ENCODE measurements around the gene AATK. TPM values are rescaled to one million over a fixed set of nuclear protein-coding genes. Genes with fewer than 3 reads are reported as not detected.

Gene AATK
- total RNA-seq, 2 experiments from 2014 or later: 0.25 to 0.31 TPM

DNA sequence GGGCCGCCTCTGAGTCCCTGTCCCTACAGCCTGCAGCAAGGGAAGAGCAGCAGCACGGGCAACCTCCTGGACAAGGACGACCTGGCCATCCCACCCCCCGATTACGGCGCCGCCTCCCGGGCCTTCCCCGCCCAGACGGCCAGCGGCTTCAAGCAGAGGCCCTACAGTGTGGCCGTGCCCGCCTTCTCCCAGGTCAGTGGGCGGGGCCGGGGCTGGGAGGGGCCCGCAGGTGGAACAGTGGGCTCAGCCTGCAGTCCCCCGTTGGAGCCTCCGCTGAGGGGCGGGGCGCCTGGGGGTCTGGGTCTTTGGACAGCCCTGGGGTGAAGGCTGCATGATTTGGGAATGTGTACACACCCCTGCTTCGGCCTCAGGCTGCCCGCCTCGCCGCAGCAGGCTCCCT is 59.3 kb downstream of the AATK start:
- Mint-ChIP-seq H3K27me3 (no peaks in the 10 kb centered on the region), H3K36me3 (ENCODE audit: low read depth) (no peaks in the 10 kb centered on the region), H3K4me1 (no peaks in the 10 kb centered on the region), H3K27ac (no peak overlapping the region), H3K4me3 (no peak overlapping the region), H3K9me3 (no peaks in the 10 kb centered on the region)
- ChIA-PET POLR2A (no interaction called here), CTCF (no interaction called here)
- no peak for DNase-seq

DNA sequence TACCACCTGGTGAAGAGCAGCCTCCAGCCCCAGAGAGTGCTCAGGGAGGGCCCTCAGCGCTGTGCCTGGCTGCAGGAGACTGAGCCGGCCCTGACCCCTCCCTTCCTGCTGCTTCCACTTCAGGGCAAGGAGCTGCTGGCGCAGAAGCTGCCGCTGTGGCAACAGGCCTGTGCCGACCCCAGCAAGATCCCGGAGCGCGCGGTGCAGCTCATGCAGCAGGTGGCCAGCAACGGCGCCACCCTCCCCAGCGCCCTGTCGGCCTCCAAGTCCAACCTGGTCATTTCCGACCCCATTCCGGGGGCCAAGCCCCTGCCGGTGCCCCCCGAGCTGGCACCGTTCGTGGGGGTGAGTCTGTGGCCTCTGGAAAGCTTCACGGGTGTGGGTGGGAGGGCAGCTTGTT is 62.6 kb downstream of the AATK start:
- Mint-ChIP-seq H3K36me3 (ENCODE audit: low read depth) (no peaks in the 10 kb centered on the region), H3K27ac (no peak overlapping the region), H3K4me3 (no peak overlapping the region), H3K4me1 (no peaks in the 10 kb centered on the region), H3K27me3 (no peaks in the 10 kb centered on the region), H3K9me3 (no peaks in the 10 kb centered on the region)
- ChIA-PET POLR2A (no interaction called here), CTCF (interaction anchor here (0.9 to 4.6 kb wide), 5 partner anchors 10 to 115 kb away, joined by 3 to 20 read pairs (median 9); partner anchors contain the start of gene CHMP6)
- DNase-seq: no peak

DNA sequence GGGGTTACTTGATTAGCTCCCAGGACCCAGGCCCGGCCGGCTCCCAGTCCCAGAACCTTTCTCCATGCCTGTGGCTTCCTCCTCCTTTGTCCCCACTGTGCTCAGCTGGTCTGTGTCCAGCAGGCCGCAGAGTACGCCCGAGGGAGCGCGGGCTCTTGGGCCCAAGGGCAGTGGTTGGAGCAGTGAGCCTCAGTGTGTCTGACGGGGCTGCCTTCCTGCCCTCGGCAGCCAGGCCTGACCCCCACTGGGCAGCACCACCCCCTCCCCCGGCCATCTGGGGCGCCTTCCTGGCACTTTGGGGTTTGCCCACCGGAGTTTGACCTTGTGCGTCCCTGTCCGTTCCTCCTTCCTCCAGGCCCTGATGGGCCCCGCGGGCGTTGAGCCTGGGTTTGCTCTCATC is 63.2 kb downstream of the AATK start:
- no peak overlapping the region for H3K4me3 Mint-ChIP-seq
- ChIA-PET POLR2A (no interaction called here), CTCF (interaction anchor here (1.6 to 4.6 kb wide), 5 partner anchors 11 to 114 kb away, joined by 7 to 20 read pairs (median 9); partner anchors contain the start of gene CHMP6)
- no peaks in the 10 kb centered on the region for H3K27me3 Mint-ChIP-seq
- H3K9me3 Mint-ChIP-seq: no peaks in the 10 kb centered on the region
- H3K4me1 Mint-ChIP-seq: no peaks in the 10 kb centered on the region
- no peaks in the 10 kb centered on the region for H3K36me3 Mint-ChIP-seq (ENCODE audit: low read depth)
- H3K27ac Mint-ChIP-seq: no peak overlapping the region
- DNase-seq: no peak

DNA sequence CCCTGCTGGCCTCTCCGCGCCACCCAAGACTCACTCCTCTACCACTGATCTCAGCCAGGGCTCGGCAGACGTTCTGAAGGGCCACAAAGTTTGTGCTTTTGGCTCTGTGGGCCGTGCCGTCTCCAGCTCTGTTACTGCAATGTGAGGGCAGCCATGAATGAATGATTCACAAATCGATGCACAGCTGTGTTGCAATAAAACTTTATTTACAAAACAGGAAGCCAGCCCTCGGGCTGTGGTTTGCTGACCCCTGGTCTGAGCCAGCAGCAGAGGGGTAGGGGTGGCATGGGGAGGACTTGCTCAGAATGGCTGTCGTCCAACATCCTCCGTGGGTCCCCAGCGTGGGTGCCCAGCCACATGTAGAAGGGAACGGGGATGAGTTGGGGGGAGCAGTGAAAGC is 63.7 kb downstream of the AATK start:
- POLR2A ChIA-PET: no interaction called here
- no peaks in the 10 kb centered on the region for H3K27me3 Mint-ChIP-seq
- no peak for DNase-seq
- no peak overlapping the region for H3K4me3 Mint-ChIP-seq
- no peaks in the 10 kb centered on the region for H3K36me3 Mint-ChIP-seq (ENCODE audit: low read depth)
- no peak overlapping the region for H3K27ac Mint-ChIP-seq
- no peaks in the 10 kb centered on the region for H3K4me1 Mint-ChIP-seq
- CTCF ChIA-PET: interaction anchor here (0.5 to 4.6 kb wide), 10 partner anchors 9 to 114 kb away, joined by 3 to 20 read pairs (median 6); partner anchors contain the start of gene CHMP6
- H3K9me3 Mint-ChIP-seq: no peaks in the 10 kb centered on the region

DNA sequence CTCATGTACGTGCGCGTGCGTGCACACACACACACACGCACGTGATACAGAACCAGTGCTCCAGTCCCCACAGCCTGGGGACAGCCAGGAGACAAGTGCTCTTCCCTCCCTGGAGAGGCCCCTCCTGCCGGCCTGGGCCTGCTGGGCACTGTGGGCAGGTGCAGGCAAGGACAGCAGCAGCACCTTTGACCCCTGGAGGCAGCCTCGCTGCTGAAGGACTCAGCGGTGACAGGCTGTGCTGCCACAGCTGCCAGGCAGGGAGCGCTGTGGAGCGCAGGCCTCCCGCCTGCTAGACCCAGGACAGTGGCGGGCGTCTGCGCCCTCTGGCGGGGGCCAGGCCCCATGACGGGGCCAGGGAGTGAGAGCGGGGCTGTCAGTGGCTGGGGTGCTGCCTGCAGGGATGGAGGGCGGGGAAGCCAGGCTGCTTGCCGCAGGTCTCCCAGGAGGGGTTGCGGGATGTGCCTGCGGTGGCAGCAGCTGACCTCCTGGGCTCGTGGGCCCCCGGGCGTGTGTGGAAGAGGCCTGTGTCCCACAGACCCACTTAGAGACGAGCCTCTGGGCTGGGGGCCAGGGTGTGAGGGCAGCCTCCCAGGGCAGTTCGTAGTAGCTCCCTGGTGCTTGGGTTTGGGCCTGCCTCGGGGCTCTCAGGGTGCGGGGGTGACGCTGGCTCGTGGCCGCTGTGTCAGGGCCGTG is 64.3 kb downstream of the AATK start:
- DNase-seq: peak; percentile 89
- no peaks in the 10 kb centered on the region for H3K36me3 Mint-ChIP-seq (ENCODE audit: low read depth)
- no peaks in the 10 kb centered on the region for H3K9me3 Mint-ChIP-seq
- no peak overlapping the region for H3K27ac Mint-ChIP-seq
- POLR2A ChIA-PET: no interaction called here
- CTCF ChIA-PET: interaction anchor here (0.5 to 4.6 kb wide), 14 partner anchors 9 to 113 kb away, joined by 3 to 20 read pairs (median 4); partner anchors contain the start of gene CHMP6
- peaks cover under 1% of the 10 kb centered on the region for H3K4me1 Mint-ChIP-seq
- no peak overlapping the region for H3K4me3 Mint-ChIP-seq
- H3K27me3 Mint-ChIP-seq: no peaks in the 10 kb centered on the region

DNA sequence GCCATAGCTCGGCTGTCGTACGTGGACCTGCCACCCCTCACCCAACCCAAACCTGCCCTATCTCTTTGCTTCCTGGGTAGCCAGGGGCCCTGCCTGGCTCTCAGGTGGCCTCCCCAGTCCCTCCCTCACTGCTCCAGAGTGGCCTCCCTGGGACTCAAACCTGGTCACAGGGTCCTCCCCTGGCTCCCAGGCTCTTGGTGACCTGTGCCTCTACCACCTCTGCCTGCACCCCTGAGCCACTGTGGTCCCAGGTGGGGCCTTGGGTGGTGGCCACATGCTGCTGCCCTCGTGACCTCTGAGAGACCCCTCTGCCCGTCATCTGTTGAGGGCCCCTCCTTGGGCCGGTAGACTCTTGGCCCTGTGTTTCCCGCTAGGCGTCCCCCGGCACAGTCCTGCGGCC is 65.4 kb downstream of the AATK start:
- no peak for DNase-seq
- no peaks in the 10 kb centered on the region for H3K27me3 Mint-ChIP-seq
- ChIA-PET POLR2A (no interaction called here), CTCF (no interaction called here)
- H3K4me3 Mint-ChIP-seq: no peak overlapping the region
- no peaks in the 10 kb centered on the region for H3K9me3 Mint-ChIP-seq
- H3K27ac Mint-ChIP-seq: peak overlapping the region; percentile 19
- peaks cover 11% of the 10 kb centered on the region for H3K4me1 Mint-ChIP-seq
- no peaks in the 10 kb centered on the region for H3K36me3 Mint-ChIP-seq (ENCODE audit: low read depth)

DNA sequence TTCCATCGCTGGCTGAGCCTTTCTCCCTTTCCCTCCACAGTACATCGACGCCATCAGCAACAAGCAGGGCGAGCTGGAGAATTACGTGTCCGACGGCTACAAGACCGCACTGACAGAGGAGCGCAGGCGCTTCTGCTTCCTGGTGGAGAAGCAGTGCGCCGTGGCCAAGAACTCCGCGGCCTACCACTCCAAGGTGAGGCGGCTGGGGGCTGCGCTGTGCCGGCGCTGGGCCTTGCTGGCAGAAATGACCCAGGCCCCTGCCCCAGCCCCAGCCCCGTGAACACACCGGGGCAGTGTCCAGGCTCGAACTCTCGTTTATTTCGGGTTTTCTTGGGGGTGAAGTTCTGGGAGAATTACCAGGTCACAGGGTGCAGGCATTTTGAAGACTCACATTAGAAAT is 66.1 kb downstream of the AATK start:
- H3K27me3 Mint-ChIP-seq: no peaks in the 10 kb centered on the region
- H3K4me3 Mint-ChIP-seq: no peak overlapping the region
- no peaks in the 10 kb centered on the region for H3K9me3 Mint-ChIP-seq
- H3K27ac Mint-ChIP-seq: no peak overlapping the region
- peaks cover 18% of the 10 kb centered on the region for H3K4me1 Mint-ChIP-seq
- no peaks in the 10 kb centered on the region for H3K36me3 Mint-ChIP-seq (ENCODE audit: low read depth)
- ChIA-PET CTCF (interaction anchor here (0.6 to 1.8 kb wide), 2 partner anchors 76 to 409 kb away, joined by 4 to 8 read pairs; no protein-coding TSS in a partner anchor), POLR2A (no interaction called here)
- DNase-seq: no peak

DNA sequence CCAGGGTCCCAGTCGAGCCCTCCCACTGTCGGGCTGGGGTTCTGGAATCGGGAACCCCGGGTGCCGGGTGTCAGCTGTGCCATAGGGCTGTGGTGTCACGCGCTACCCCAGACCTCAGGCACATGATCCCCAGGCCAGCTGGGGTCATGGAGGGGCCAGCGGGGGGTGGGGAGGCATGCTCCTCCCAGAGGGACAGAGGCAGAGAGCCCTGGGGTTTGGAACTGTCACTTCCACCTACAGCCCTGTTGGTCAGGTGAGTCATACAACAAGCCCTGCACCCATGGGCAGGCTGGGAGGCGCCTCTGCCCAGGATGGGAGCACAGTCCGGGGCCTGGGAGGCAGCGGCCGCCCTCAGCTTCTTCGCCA is 68.1 kb downstream of the AATK start:
- CTCF ChIA-PET: interaction anchor here (0.6 to 1.8 kb wide), 8 partner anchors 10 to 1200 kb away, joined by 3 to 8 read pairs (median 4); no protein-coding TSS in a partner anchor
- H3K4me1 Mint-ChIP-seq: peaks cover 26% of the 10 kb centered on the region
- no peak overlapping the region for H3K4me3 Mint-ChIP-seq
- DNase-seq: no peak
- H3K27me3 Mint-ChIP-seq: no peaks in the 10 kb centered on the region
- H3K36me3 Mint-ChIP-seq (ENCODE audit: low read depth): no peaks in the 10 kb centered on the region
- H3K9me3 Mint-ChIP-seq: no peaks in the 10 kb centered on the region
- H3K27ac Mint-ChIP-seq: no peak overlapping the region
- POLR2A ChIA-PET: no interaction called here

DNA sequence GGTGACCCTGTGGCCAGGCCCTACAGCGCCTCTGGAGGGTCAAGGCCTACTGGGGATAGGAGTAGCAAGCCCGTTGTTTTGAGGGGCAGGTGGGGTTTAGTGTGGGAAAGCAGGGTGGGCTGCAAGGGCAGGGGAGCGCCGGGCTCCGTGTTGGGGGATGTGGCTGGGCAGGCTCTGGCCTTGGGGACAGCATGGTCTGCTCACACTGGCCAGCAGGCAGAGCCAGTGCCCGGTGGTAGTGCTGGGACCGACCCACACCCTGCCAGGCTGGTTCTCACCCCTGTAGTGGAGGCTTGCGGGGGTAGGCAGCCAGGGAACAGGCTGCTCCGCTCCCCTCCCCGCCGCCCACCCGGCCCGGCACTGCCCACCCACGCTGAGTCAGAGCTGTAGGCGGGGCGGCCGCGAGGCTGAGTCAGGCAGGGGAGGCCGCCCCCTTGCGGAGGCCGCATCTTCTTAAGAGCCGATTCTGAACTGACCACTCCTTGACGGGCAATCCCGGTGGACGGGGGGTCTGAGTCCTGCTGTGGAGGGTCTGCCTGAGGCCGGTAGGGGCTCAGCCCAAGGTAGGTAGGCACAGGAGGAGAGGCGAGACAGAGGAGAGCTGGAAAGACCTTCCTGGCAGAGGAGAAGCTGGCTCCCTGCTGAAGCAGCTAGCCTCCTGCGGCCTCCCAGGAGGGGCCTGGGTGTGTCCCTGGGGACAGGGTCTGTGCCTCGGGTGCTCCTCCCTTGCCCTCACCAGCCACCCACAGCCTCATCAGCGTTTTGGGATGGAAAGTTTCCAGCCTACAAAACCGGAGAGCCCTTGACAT is 68.7 kb downstream of the AATK start:
- CTCF ChIA-PET: interaction anchor here (0.6 to 1.8 kb wide), 7 partner anchors 13 to 1201 kb away, joined by 3 to 7 read pairs (median 4); no protein-coding TSS in a partner anchor
- Mint-ChIP-seq H3K4me3 (no peak overlapping the region), H3K4me1 (peaks cover 27% of the 10 kb centered on the region)

DNA sequence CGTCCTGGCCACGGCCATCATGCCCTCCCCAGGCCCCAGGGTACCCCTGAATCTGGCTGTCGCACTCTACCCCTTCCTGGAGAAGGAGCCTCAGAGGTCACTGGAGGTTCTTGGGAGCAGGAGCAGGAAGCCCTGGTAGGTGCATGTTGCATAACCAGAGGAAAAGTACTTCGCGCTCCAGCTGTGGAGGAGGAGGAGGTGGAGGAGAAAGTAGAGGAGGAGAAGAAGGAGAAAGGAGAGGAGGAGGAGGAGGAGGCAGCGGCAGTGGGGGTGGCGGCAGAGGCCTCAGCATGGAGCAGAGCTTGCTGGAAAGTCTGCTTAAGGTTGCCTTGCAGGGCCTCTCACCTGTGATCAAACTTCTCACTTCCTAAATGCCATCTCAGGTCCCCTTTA is 69.3 kb downstream of the AATK start:
- Mint-ChIP-seq H3K4me1 (peaks cover 28% of the 10 kb centered on the region), H3K27ac (no peak overlapping the region), H3K4me3 (no peak overlapping the region), H3K9me3 (no peaks in the 10 kb centered on the region), H3K36me3 (ENCODE audit: low read depth) (no peaks in the 10 kb centered on the region), H3K27me3 (no peaks in the 10 kb centered on the region)
- POLR2A ChIA-PET: no interaction called here
- DNase-seq: no peak
- CTCF ChIA-PET: interaction anchor here (0.7 to 1.8 kb wide), 2 partner anchors 22 to 71 kb away, joined by 3 to 4 read pairs; no protein-coding TSS in a partner anchor

More for the DNA sequence above, 68.7 kb downstream of the AATK start:
- H3K27me3 Mint-ChIP-seq: no peaks in the 10 kb centered on the region
- H3K27ac Mint-ChIP-seq: no peak overlapping the region
- POLR2A ChIA-PET: no interaction called here
- no peaks in the 10 kb centered on the region for H3K36me3 Mint-ChIP-seq (ENCODE audit: low read depth)
- H3K9me3 Mint-ChIP-seq: no peaks in the 10 kb centered on the region
- no peak for DNase-seq

DNA sequence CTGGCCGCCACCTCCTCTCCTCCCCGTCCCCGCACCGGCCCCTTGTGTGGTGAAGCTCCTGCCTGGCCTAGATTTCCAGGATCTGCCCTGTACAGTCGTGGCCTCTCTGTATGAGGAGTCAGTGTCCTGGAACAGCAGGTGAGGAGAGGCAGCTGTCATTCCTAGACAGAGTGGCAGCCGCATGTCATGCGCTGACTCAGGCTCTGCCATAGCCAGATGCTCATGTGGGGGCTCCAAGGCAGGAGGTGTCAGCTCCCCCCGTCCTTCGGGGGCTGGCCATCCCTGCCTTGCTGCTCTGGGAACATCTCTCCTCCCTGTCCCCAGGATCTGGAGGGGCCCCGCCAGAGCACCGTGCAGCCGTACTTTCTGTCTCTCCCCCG is 70.6 kb downstream of the AATK start:
- peaks cover 33% of the 10 kb centered on the region for H3K4me1 Mint-ChIP-seq
- peak overlapping the region; percentile 38 for H3K4me3 Mint-ChIP-seq
- ChIA-PET POLR2A (no interaction called here), CTCF (interaction anchor here (1.0 to 1.4 kb wide), 2 partner anchors 72 to 103 kb away, joined by 3 to 4 read pairs; no protein-coding TSS in a partner anchor)
- no peak for DNase-seq
- no peaks in the 10 kb centered on the region for H3K27me3 Mint-ChIP-seq
- H3K9me3 Mint-ChIP-seq: no peaks in the 10 kb centered on the region
- no peaks in the 10 kb centered on the region for H3K36me3 Mint-ChIP-seq (ENCODE audit: low read depth)
- peak overlapping the region; percentile 36 for H3K27ac Mint-ChIP-seq

DNA sequence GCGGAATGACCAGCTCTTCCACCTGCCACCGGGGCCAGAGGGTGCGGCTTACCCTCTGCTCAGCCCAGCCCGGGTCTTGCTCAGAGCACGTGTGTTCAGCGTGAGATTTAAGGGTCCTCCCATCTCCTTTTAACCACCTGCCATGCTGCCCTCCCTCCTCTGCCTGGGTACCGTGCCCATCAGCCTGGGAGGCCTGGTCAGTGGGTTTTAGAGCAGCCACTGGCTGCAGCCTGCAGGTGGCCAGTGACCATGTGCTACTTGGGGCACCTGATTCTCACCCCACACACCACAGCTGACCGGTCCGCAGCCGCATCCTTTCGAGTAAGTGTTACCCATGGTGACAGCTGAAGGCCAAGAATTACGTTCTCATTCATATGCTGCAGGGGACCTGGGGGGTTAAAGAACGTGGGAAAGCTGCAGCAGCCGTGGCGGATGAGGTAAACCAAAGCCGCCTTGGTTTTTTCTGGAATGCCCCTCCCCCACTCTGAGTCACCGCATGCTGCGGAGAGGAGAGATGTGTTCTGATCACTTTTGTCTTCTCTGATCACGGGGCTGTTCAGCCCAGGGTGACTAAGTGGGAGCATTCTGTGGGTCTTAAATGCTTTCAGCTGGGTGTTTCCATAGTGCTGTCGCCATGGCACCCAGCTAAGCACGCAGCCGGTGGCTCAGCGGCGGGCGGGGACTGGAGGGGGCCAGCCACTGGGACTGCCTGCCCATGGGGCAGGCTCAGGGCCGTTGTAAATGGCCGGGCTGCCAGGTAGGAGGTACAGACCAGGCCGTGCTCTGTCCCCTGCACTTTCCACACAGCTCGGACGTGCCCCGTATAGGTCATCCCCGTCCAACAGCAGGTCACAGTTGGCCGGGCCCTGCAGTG is 71.3 kb downstream of the AATK start:
- Mint-ChIP-seq H3K9me3 (no peaks in the 10 kb centered on the region), H3K36me3 (ENCODE audit: low read depth) (no peaks in the 10 kb centered on the region), H3K27ac (peak overlapping the region; percentile 73), H3K27me3 (no peaks in the 10 kb centered on the region), H3K4me3 (peak overlapping the region; percentile 38), H3K4me1 (peaks cover 35% of the 10 kb centered on the region)
- ChIA-PET POLR2A (no interaction called here), CTCF (interaction anchor here (0.6 to 1.4 kb wide), 4 partner anchors 58 to 520 kb away, joined by 3 to 5 read pairs (median 4); no protein-coding TSS in a partner anchor)
- peak; percentile 88 for DNase-seq
